COLO668 (cell line): ENCODE results near the gene PIGW.
"Not testable (repeated sequence)": the region's sequence is repeated elsewhere in the genome, so short reads cannot be mapped to it uniquely, and the experiment has no call there.

Experiments
- DNase-seq: peaks from one replicate; lab custom pipeline; 2025; ENCODE audit not compliant: unreplicated experiment; lab: John Stamatoyannopoulos, UW

The PIGW gene

GRCh38 chr17:36507266-36507665 lies 27.5 kb upstream of the PIGW start:
- DNase-seq = no peak

GRCh38 chr17:36508439-36508838 lies 26.3 kb upstream of the PIGW start:
- not testable (repeated sequence) for DNase-seq

GRCh38 chr17:36509272-36509985 lies 25.4 kb upstream of the PIGW start:
- no peak for DNase-seq

- DNase-seq = no peak
Observed at GRCh38 chr17:36510636-36511035, 24.2 kb upstream of the PIGW start.

GRCh38 chr17:36511216-36511615 lies 23.6 kb upstream of the PIGW start:
- DNase-seq = no peak

DNA sequence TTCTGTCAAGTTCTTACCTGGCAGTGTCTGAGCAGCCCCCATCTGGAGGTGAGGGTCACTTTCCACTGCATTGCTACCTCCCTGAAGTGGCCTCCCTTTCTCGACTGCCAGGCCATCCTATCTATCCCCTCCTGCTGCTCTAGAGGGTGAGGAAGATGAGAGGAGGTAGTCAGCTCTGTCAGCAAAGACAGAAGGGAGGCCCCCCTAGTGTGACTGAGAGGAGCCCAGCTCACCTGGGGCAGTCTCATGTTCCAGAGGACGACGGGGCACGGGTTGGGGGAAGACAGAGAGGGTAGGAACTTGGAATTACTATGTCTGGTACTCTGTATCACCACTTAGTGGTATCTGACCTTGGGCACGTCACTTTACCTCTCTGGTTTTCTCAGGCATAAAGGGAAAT lies 22.1 kb upstream of the PIGW start:
- no peak for DNase-seq

GRCh38 chr17:36514856-36515255 lies 19.9 kb upstream of the PIGW start:
- no peak for DNase-seq

DNA sequence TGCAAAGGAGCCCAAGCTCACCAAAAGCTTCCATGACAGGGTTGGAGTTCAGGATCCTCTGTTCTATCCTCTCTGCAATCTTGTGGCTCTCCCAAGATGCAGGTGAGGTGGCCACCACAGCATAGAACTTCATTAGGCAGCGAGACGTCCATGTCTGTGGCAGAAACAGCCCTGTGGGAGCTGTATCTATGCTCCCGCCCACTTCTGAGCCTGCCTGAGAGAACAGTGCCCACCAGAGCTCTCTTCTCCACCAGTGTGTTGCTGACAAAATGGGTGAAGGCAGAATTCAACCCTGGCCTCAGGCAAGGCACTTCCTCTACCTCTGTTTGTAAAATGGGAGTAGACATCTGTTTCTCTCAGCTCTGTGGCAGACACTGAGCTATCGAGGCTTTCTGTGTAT lies 18.9 kb upstream of the PIGW start:
- no peak for DNase-seq

DNA sequence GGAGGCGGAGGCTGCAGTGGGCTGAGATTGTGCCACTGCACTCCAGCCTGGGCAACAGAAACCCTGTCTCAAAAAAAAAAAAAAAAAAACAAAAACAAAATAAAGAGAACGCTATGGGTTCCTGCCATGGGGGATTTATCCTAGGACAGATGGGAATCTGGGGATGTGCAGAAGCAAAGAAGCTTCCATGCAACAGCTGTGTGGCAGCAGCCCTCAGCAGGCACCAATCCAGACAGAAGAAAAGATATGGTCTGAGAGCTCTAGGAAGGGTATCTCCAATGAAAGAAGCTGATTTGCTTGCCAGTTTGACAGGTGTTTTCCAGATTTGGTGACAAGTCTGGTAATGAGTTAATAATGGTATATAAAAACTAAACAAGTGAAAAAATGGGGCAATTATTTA lies 11.7 kb upstream of the PIGW start:
- no peak for DNase-seq

DNA sequence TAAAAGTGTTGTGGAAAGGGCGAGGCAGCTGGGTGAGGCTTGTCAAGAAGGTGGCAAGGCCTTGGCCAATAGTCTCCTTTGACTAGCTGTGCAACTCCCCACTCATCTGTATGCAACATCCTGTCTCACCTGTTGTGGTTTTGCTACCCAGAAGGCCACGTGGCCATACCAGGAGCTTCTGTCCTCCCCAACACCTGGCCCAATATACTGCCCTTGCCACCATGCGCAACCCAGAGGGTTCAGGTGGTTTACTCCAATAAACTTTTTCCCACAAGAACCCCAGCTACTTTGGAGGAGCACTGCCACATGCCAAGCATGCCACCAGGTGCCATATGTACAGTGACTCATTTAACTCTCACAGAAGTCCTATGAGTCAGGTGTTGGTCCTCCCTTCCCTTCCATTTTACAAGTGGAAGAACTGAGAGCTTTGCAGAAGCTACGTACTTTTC lies 10.3 kb upstream of the PIGW start:
- DNase-seq = no peak

- no peak for DNase-seq
Observed at GRCh38 chr17:36525113-36525512, 9.7 kb upstream of the PIGW start.

- no peak for DNase-seq
Observed at GRCh38 chr17:36525888-36526287, 8.9 kb upstream of the PIGW start.

GRCh38 chr17:36527621-36528250 lies 7.1 kb upstream of the PIGW start:
- DNase-seq = no peak

- DNase-seq = no peak
Observed at GRCh38 chr17:36529121-36529520, 5.7 kb upstream of the PIGW start.

- no peak for DNase-seq
Observed at GRCh38 chr17:36532435-36532975, 2.3 kb upstream of the PIGW start.

GRCh38 chr17:36533935-36534839 lies 600 bp upstream of the PIGW start:
- peak; percentile 85 for DNase-seq

- DNase-seq = no peak
Observed at GRCh38 chr17:36535669-36536081, 888 bp downstream of the PIGW start.

GRCh38 chr17:36540696-36541095 lies 5.9 kb downstream of the PIGW start:
- no peak for DNase-seq

DNA sequence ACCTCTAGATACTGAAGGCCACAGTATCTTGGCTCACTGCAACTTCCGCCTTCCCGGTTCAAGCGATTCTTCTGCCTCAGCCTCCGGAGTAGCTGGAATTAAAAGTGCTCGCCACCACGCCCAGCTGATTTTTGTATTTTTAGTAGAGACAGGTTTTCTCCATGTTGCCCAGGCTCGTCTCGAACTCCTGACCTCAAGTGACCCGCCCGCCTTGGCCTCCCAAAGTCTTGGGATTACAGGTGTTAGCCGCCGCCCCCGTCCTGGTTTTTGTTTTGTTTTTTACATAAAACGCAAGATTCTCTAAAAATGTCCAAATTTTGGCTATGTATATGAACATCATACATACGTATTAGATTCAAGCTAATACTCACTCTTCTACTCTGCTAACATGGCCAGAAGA lies 8.0 kb downstream of the PIGW start:
- DNase-seq = no peak

DNA sequence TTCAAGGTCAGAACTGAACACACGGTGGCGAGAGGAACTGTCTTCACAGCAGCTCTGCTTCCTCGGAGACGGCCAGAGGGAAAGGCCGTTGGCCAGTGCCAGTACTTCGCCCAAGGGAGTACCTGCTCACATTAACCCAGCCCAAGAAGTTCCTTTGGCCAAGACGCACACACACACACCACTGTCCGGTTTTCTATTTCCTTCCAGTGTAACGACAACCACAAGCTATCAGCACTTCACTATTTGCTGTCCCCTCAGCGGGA lies 9.2 kb downstream of the PIGW start:
- DNase-seq = no peak

- peak; percentile 92 for DNase-seq
Observed at GRCh38 chr17:36544307-36545076, 9.7 kb downstream of the PIGW start, which contains the start of gene GGNBP2. TSS of gene GGNBP2 (plus strand) at chr17:36544919. CDS start at chr17:36545725, 806 bp downstream.
